Keratinocyte (primary cell): Measurements from ENCODE around the gene RABL2B. TPM values are rescaled to one million over a fixed set of nuclear protein-coding genes. Genes with fewer than 3 reads are reported as not detected.

Experiments used
- DNase-seq: peaks from one replicate; pipeline ENCODE4 v3.0.0-alpha.2; 2011; ENCODE audit warnings: low read depth, missing footprints, low spot score
- FAIRE-seq: peaks from 2 replicates; lab custom pipeline; 2011; peaks lifted over from hg19 to GRCh38; lab: Jason Lieb, UNC
- H2AFZ ChIP-seq: 2 replicates; pipeline ENCODE4 v1.6.0; 2012; ENCODE audit warnings: low read length, control low read depth, inconsistent platforms; ENCODE audit not compliant: control insufficient read depth
- H3K27ac ChIP-seq: 2 replicates; pipeline ENCODE4 v1.5.1; 2011; ENCODE audit warnings: low read length; ENCODE audit not compliant: control insufficient read depth, insufficient read depth
- H3K27me3 ChIP-seq: 3 replicates; pipeline ENCODE4 v1.6.0; 2011; ENCODE audit warnings: low read length; ENCODE audit not compliant: control insufficient read depth, insufficient read depth; ENCODE audit errors: extremely low read depth
- H3K36me3 ChIP-seq, 2 experiments: 2 replicates in 1 of 2; 3 replicates in 1 of 2; pipeline ENCODE4 v1.5.1; 2011; ENCODE audit warnings: low read length in 2 of 2, mild to moderate bottlenecking in 1 of 2; ENCODE audit not compliant: control insufficient read depth in 2 of 2, insufficient read depth in 2 of 2; ENCODE audit errors: extremely low read depth in 1 of 2
- H3K4me1 ChIP-seq: 3 replicates; pipeline ENCODE4 v1.5.1; 2011; ENCODE audit warnings: low read length; ENCODE audit not compliant: control insufficient read depth, insufficient read depth; ENCODE audit errors: extremely low read depth
- H3K4me2 ChIP-seq: 3 replicates; pipeline ENCODE4 v1.6.0; 2011; ENCODE audit warnings: low read depth, low read length; ENCODE audit not compliant: control insufficient read depth, insufficient read depth; ENCODE audit errors: extremely low read depth
- H3K4me3 ChIP-seq, 3 experiments: fragments of 200-600 bp in 1 of 3; sonication (generic) in 1 of 3; 2 replicates in 2 of 3; 3 replicates in 1 of 3; pipeline ENCODE4 v1.5.1; 2011 to 2016; ENCODE audit warnings: low read length in 3 of 3, mild to moderate bottlenecking in 3 of 3, control low read depth in 2 of 3, inconsistent platforms in 1 of 3, low read depth in 1 of 3, mixed read lengths in 1 of 3, mixed run types in 1 of 3, moderate library complexity in 1 of 3; ENCODE audit not compliant: control insufficient read depth in 2 of 3, insufficient read depth in 2 of 3; ENCODE audit errors: extremely low read depth in 1 of 3
- H3K79me2 ChIP-seq: 2 replicates; pipeline ENCODE4 v1.6.0; 2012; ENCODE audit warnings: low read length; ENCODE audit not compliant: control insufficient read depth, insufficient read depth
- H3K9ac ChIP-seq: 3 replicates; pipeline ENCODE4 v1.6.0; 2011; ENCODE audit warnings: low read length; ENCODE audit not compliant: control insufficient read depth, insufficient read depth; ENCODE audit errors: extremely low read depth
- H3K9me1 ChIP-seq: 3 replicates; pipeline ENCODE4 v1.6.0; 2011; ENCODE audit warnings: low read length; ENCODE audit not compliant: control insufficient read depth, insufficient read depth; ENCODE audit errors: extremely low read depth
- H3K9me3 ChIP-seq: 2 replicates; pipeline ENCODE4 v1.5.1; 2012; ENCODE audit warnings: low read depth, low read length; ENCODE audit not compliant: control insufficient read depth
- H4K20me1 ChIP-seq: 3 replicates; pipeline ENCODE4 v1.6.0; 2011; ENCODE audit warnings: low read length; ENCODE audit not compliant: control insufficient read depth, insufficient read depth; ENCODE audit errors: extremely low read depth
- CTCF ChIP-seq, 3 experiments: IDR thresholded peaks in 1 of 3; conservative IDR thresholded peaks in 1 of 3; optimal IDR thresholded peaks in 1 of 3; 2 replicates in 2 of 3; 3 replicates in 1 of 3; pipeline versions ENCODE3 to v1.5.1; 2011; ENCODE audit warnings: low read length in 3 of 3, mild to moderate bottlenecking in 3 of 3, moderate library complexity in 2 of 3, control low read depth in 1 of 3, inconsistent platforms in 1 of 3; ENCODE audit not compliant: insufficient read depth in 2 of 3; ENCODE audit errors: extremely low read depth in 1 of 3
- EZH2 ChIP-seq: IDR thresholded peaks from one replicate; pipeline ENCODE4 v1.6.1; 2012; ENCODE audit warnings: inconsistent platforms, mild to moderate bottlenecking, low read length, moderate library complexity
- dilution Hi-C: fragments of 300-500 bp; cut with MboI; formaldehyde crosslinking; loops from one replicate; pipeline ENCODE4 v1.7.0; 2020; ENCODE audit warnings: low sequenced_read_pairs; ENCODE audit not compliant: extremely low pct_ligation_motif_present
- polyA plus RNA-seq, 5 experiments: library from polyadenylated mRNA; depleted of rRNA in 3 of 5; stranded (reverse) in 3 of 5; stranded (forward) in 1 of 5; unstranded in 1 of 5; fragments of >200 nt; gene quantifications; 1 replicate in 1 of 5; 2 replicates in 3 of 5; 3 replicates in 1 of 5; pipeline versions ENCODE4 v1.2.1 to v1.2.3, GENCODE V29; 2011 to 2012; ENCODE audit warnings: missing spikeins in 2 of 5, low read depth in 1 of 5, low replicate concordance in 1 of 5

The RABL2B gene
- polyA plus RNA-seq, 1 donor (not counting 4 experiments of a cell fraction or from before 2014, with no cell fraction given): 29.8 TPM

- TF ChIP-seq EZH2: no peak
- TF ChIP-seq CTCF (optimal IDR thresholded peaks at IDR 0.05 in 1 of 3, IDR thresholded peaks at IDR 0.05 in 1 of 3, conservative IDR thresholded peaks at IDR 0.05 in 1 of 3; ENCODE audit: extremely low read depth in 1 of 3, insufficient read depth in 2 of 3, low read length in 3 of 3): no peak
- FAIRE-seq: no peak
These were observed 43.5 kb downstream of the RABL2B start for GRCh38 chr22:50739894-50740293.

GRCh38 chr22:50739279-50739691 lies 44.2 kb downstream of the RABL2B start:
- Histone ChIP-seq H3K27me3 (peaks cover 6% of the 10 kb centered on the region), H3K9ac (no peak overlapping the region), H4K20me1 (no peaks in the 10 kb centered on the region), H3K79me2 (no peaks in the 10 kb centered on the region), H3K4me3 (no peak overlapping the region), H3K27ac (no peak overlapping the region), H3K9me1 (no peaks in the 10 kb centered on the region), H3K4me2 (no peak overlapping the region), H2AFZ (no peak overlapping the region), H3K36me3 (no peaks in the 10 kb centered on the region), H3K9me3 (no peaks in the 10 kb centered on the region), H3K4me1 (no peaks in the 10 kb centered on the region)
- FAIRE-seq: no peak
- dilution Hi-C loops: no loop called here
- no peak for TF ChIP-seq EZH2
- no peak for TF ChIP-seq CTCF (optimal IDR thresholded peaks at IDR 0.05 in 1 of 3, IDR thresholded peaks at IDR 0.05 in 1 of 3, conservative IDR thresholded peaks at IDR 0.05 in 1 of 3; ENCODE audit: extremely low read depth in 1 of 3, insufficient read depth in 2 of 3, low read length in 3 of 3)
- no peak for DNase-seq

More at GRCh38 chr22:50739894-50740293, 43.5 kb downstream of the RABL2B start:
- Histone ChIP-seq H2AFZ (no peak overlapping the region), H3K4me2 (no peak overlapping the region), H3K4me1 (no peaks in the 10 kb centered on the region), H4K20me1 (no peaks in the 10 kb centered on the region), H3K27me3 (peaks cover 6% of the 10 kb centered on the region), H3K9me3 (no peaks in the 10 kb centered on the region), H3K36me3 (no peaks in the 10 kb centered on the region), H3K4me3 (no peak overlapping the region), H3K27ac (no peak overlapping the region), H3K9me1 (no peaks in the 10 kb centered on the region), H3K79me2 (no peaks in the 10 kb centered on the region), H3K9ac (no peak overlapping the region)
- dilution Hi-C loops: no loop called here
- DNase-seq: no peak
